GM10266 (cell line): ENCODE results near the gene CYP4A22.

ENCODE experiments used
- DNase-seq: peaks from one replicate; pipeline ENCODE4 v3.0.0; 2012; ENCODE audit errors: extremely low spot score
- TF ChIP-seq, protein P1 (sequence below): IDR thresholded peaks from 2 replicates; pipeline ENCODE4 v1.5.1; 2012; ENCODE audit warnings: mild to moderate bottlenecking, low read depth; ENCODE audit not compliant: control insufficient read depth, insufficient read depth; ENCODE audit errors: missing control alignments

The CYP4A22 gene

GRCh38 chr1:47187231-47187925, 50.1 kb downstream of the CYP4A22 start:
- DNase-seq, result no peak
- TF ChIP-seq, protein P1, sequence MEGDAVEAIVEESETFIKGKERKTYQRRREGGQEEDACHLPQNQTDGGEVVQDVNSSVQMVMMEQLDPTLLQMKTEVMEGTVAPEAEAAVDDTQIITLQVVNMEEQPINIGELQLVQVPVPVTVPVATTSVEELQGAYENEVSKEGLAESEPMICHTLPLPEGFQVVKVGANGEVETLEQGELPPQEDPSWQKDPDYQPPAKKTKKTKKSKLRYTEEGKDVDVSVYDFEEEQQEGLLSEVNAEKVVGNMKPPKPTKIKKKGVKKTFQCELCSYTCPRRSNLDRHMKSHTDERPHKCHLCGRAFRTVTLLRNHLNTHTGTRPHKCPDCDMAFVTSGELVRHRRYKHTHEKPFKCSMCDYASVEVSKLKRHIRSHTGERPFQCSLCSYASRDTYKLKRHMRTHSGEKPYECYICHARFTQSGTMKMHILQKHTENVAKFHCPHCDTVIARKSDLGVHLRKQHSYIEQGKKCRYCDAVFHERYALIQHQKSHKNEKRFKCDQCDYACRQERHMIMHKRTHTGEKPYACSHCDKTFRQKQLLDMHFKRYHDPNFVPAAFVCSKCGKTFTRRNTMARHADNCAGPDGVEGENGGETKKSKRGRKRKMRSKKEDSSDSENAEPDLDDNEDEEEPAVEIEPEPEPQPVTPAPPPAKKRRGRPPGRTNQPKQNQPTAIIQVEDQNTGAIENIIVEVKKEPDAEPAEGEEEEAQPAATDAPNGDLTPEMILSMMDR, result no peak

GRCh38 chr1:47187926-47188250, 50.6 kb downstream of the CYP4A22 start:
- DNase-seq, result no peak
- TF ChIP-seq, protein P1, result no peak

DNA sequence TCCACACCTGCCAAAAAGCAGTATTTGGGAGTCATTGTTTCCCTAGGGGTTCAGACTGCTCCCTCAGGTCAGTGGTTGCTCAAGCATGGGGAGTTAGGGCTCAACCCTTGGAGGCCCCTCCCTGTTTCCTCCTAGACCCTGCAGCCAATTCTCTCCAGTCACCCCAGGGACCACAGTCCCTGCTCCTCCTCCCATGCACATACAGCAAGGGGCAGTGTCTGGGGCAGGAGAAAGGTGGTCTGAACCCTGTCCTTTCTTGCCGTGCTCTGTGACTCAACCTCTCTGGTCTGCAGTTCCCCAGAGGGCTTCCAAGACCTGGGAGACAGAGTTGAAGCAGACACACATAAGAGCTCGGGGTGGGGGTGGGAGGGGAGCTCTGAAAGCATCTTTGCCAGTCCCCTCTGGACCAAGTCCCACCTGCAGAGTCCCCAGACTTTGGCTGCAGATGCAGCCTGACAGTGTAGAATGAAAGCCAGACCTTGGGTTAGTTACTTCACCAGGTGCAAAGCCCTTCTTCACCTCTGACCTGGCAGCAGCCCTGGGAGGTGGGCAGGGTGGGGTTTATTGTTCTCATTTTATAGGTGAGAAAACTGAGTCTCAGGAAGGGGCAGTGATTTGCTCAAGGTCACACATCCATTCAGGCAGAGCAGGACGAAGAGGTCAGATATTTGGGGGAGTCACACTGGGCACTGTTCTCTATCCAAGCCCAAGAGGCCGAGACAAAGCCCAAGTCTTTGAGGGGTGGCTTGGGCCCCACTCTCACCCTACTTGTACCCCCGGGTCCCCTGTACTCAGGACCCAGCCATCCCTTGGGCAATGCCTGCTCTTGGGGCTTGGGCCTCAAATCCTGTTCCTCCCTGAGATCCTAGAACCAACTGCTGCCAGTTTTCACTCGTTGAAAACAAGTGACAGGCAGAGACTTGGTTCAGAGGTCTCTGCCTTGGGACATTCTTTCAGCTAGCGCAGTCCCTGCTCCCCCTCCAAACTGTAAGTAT, 51.8 kb downstream of the CYP4A22 start:
- TF ChIP-seq, protein P1, result no peak
- no peak for DNase-seq

DNA sequence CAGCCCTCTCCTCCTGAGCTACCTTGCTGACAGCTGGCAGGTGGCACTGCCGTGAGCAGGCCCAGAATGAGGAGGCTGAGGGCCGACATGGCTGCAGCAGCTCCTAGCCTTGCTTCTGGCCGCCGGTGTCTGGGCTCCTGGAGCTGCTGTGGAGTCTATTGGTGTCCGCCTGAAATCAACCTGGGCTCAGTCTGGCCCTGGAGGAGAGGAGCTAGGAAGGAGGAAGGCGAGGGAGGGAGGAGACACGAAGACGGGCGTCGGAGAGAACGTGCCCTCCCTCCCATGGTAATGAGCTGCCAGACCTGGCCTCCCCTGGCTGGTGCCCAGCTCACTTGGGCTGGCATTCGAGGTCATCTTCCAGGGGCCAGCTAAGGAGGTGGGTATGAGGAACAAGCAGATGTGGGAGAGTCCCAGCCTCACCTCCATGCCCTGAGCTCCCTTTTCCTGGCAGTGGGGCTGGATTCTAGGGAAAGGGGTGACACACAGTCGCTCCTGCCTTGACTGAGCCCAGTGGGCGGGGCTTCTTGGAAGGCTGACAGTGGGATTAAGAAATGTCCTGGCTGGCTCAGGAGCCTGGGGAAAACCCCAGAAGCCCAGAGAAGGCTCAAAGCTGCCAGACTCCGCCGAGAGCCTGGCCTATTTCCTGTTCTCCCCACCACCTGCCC, 52.7 kb downstream of the CYP4A22 start, which contains the start of gene PDZK1IP1:
Gene PDZK1IP1, minus strand, starts transcription at position 193 of the 665 bp plus-strand sequence. Its CDS starts 104 bp downstream, at position 89.
- TF ChIP-seq, protein P1, result no peak
- DNase-seq, result no peak

DNA sequence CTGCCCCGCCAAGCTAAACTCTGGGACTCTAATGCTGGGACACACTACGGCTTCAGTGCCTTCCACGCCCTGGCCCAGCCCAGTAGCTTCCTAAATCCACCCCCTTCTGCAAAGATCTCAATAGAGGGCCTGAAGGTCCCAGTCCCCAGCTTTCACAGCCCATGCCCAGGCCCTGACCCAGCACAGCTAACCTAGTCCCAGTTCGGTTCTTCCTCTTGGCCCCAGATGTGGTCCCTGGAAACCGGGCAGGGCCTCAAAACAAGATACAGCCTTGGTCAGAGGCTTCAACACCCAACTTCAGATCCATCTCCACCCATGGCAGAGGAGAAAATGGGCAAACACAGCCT, 53.2 kb downstream of the CYP4A22 start:
- DNase-seq, result no peak
- TF ChIP-seq, protein P1, result no peak

- no peak for DNase-seq
- TF ChIP-seq, protein P1, result no peak
These were observed 53.6 kb downstream of the CYP4A22 start for GRCh38 chr1:47190857-47191256.

- TF ChIP-seq, protein P1, result no peak
- DNase-seq, result no peak
These were observed 54.8 kb downstream of the CYP4A22 start for GRCh38 chr1:47191940-47192457.
